NCI-H1436 treated with DMSO at 0.1 percent for 48 hours (cell line): ENCODE measurements around the gene DDT.
"Not testable (repeated sequence)": the region's sequence is repeated elsewhere in the genome, so short reads cannot be mapped to it uniquely, and the experiment has no call there.

Source experiments
- DNase-seq: peaks from one replicate; lab custom pipeline; 2025; lab: John Stamatoyannopoulos, UW

DDT gene

DNA sequence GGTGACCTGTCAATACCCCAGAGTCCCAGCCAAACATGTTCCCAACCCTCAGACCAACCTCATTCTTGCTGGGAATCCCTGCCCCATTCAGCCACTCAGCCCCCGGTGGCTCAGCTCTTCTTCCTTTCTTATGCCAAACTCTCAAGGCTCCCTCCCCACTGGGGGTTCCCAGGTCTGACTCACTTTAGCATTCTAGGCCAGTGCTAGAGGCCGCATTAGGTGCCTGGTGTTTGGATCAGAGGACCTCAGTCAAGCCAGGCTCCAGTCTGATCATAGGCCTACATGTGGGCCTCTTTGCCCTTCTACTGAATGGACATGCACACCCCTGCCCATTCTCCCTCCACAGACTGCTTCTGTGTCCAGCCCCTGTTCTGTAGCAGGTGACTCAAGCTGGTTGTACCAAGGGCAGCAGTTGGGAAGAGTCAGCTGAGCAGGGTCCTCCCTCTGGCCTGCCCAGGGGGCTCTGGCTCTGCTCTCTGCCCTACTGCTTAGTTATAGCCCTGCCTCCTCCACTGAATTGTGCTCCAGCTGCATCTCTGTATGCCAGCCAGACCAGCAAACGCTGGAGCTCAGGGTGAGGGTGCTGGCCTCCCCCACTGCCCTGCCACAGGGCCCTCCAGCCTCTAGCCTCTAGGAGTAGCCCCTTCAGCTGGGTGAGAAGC is 15.5 kb upstream of the DDT start:
- DNase-seq: not testable (repeated sequence)

DNA sequence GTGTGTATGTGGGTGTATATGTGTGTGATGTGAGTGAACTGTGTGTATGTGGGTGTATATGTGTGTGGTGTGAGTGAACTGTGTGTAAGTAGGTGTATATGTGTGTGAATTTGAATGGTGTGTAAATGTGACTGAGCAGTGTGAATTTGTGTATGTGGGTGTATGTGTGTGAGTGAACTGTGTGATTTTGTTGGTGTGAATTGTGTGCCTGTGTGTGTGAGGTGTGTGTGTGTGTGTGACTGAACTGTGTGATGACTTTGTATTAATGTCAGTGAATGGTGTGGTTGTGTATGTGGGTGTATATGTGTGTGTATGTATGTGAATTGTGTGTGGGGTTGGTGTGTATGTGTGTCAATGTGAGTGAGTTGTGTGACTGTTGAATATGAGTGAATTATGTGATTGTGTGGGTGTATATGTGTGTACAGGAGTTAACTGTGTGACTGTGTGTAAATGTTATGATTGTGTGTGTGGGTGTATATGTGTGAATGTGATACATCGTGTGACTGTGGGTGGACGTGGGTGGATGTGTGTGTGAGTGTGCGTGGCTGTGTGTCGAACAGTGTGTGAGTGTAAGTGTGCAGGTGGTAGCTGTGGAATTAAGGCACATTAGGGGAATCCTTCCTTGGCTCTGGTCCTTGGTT is 12.4 kb upstream of the DDT start:
- DNase-seq: not testable (repeated sequence)

DNA sequence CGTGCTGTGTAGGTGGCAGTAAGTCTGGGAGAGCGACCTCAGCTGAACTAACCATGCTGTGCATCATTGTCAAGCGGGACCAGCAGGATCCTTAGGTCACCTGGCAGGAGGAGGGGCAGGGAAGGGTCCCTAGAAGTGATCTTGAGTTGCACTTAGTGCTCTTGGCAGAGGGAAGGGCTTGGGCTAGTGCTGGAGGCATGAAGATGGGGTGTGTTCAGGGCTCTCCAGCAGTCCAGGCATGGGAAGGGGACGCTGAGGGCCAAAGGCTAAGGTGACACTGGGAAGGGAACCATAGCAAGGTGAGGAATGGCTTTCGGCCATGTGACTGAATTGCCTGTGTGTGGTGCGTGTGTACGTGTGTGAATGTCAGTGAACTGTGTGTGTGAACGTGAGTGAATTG is 11.8 kb upstream of the DDT start:
- not testable (repeated sequence) for DNase-seq

DNA sequence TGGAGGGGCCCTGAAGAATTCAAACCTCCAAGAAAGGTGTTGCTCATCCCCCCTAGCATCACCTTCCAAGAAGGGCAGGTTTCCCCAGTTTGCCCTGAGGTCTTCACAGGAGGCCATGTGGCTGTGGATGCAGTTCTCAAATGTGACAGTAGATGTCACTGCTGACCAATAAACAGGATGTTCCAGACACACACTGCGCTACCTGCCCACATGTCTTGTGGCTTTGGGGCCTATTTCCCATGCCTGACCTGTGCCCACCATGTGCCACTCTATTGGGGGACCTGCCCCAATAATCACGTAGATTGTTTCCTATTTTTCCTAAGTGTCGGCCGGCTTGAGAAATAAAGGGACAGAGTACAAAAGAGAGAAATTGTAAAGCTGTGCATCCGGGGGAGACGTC is 10.2 kb upstream of the DDT start:
- no peak for DNase-seq

DNA sequence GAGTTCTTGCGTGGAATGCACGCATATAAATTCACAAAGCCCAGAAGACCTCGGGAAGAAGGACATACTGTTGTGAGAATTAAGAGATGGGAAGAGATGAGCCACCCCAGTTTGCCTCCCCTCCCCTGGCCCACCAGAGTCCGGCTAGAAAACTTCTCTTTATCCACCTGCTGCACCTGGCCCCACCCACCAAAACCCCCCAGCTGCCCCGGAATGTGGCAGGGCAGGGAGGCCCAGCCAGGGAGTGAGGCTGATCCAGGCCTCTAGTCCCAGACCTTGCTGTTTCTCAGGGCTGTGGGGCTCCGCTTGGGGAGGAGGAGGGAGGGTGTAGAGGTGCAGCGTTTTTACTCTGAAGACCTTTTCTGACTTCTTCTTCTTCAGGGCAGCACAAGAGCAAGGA is 6.3 kb upstream of the DDT start:
- DNase-seq: not testable (repeated sequence)

DNA sequence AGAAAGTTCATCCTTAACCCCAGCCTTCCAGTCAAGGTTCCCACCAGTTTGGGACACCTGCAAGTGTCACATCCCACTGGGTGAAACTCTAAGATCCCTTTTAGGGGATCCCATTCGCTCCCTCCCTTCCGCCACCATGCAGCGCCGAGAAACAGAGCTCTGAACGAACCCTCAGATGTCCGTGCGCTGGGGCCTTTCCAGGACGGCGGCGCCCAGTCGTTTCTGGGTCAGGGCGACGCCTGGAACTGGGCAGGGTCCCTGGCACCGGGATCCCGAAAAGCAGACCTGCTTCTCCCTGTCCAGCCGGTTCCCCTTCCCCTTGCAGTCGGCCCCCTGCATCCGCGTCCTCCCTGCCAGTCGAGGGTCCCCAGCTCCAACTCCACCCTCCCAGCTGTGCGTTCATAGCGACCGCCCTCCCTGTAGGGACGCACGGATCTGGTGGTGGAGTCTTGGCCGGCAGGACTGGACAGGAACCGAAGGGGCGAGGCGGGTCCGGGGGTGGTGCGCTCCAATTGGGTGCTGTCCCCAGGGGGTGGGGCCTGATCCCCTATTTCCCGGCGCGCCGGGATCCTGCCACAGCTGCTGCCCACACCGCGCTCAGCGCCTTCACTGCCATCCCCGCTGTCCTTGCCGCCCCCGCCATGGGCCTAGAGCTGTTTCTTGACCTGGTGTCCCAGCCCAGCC is 5.5 kb upstream of the DDT start, which contains the start of gene GSTT2:
Gene GSTT2 (plus strand): TSS at position 578 of the 684 bp plus-strand sequence.
- DNase-seq: not testable (repeated sequence)

DNA sequence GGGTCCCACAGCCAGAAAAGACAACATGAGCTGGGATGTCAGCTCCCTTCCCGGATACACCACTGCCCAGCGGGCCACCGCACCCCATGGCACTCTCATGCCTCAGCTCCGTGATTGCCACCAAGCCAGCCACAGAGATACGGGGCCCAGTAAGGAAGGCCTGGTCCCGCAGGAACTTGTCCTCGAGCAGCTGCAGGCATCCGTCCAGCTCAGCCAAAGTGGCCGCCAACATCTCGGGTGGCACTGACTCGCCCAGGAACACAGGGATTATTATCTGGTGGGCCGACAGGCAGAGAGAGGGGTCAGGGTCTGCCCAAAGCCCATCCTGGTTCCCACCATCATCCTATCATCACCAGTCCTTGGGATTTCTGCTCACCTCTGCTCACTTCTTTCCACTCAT is 3.1 kb upstream of the DDT start:
- DNase-seq: not testable (repeated sequence)

DNA sequence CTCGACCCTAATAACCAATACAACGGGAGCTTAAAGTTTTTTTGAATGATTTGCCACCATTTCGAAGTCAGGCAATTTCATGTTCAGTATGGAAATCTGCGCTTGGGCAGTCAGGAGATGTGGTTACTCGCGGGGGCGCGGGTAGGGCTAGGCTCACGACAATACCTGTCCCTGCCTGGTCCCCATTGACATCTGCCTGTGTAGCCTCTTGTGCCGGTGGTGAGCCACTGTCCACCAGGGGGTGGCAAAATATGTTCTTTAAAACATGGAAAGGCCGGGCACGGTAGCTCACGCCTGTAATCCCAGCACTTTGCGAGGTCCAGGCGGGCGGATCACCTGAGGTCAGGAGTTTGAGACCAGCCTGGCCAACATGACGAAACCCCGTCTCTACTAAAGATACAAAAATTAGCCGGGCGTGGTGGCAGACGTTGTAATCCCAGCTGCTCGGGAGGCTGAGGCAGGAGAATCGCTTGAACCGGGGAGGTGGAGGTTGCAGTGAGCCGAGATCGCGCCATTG is 653 bp upstream of the DDT start:
- not testable (repeated sequence) for DNase-seq

DNA sequence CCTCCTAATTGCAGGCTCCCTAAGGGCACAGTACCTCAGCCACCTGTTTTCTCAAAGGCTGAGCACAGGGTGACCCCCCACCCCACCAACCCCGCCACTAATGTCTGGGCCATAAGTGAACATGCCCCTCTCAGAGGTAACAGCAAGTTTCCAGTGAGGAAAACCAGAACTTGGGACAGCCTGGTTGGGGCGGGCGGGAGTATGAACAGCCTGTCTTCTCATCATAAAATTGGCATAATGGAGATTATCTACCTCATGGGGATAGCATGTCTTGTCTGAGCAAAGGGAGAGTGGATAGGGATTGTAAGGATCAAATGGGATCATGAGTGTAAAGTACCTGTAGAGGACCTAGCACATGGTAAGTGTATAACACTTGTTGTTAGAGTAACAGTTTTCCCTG is 2.3 kb downstream of the DDT start:
- not testable (repeated sequence) for DNase-seq

DNA sequence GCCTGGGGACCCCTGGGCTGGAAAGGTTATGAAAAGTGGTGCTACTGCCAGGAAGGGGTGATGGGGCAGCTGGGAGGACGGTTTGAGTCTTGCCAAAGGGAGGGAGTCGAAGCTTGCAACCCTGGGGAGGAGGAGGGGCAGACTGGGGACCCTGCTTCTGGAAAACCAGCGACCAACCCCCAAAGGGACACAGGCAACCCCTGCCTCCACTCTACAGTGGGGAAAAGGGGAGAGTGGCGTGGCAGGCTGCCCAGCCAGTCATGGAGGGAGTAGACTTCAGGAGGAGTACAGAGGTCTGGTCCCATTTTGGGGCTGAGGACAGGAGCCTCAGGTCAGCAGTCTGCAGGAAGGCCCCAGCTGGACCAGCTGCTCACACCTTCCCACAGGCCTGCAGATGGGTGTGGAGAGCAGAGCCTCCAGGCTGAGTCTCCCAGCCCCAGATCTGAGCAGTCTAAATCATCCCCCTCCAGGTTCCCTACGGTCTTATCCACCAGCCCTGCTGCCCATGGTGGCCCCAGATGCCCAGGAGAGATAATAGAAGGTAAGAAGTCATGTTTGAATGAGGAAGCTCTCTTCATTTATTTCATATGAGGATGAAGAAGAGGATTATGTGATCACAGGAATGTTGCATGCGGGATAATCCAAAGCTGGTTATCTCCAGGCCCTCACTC is 3.3 kb downstream of the DDT start:
- DNase-seq: no peak

DNA sequence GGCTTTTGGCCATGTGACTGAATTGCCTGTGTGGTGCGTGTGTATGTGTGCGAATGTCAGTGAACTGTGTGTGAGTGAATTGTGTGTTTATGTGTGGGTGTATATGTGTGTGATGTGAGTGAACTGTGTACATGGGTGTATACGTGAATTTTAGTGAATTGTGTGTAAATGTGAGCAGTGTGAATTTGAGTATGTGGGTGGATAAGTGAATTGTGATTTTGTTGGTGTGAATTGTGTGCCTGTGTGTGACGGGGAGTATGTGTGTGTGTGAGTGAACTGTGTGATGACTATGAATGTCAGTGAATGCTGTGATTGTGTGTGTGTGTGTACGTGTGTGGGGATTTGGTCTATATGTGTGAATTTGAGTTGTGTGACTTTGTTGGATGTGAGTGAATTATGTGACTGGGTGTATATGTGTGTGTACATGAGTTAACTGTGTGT is 4.0 kb downstream of the DDT start:
- no peak for DNase-seq

DNA sequence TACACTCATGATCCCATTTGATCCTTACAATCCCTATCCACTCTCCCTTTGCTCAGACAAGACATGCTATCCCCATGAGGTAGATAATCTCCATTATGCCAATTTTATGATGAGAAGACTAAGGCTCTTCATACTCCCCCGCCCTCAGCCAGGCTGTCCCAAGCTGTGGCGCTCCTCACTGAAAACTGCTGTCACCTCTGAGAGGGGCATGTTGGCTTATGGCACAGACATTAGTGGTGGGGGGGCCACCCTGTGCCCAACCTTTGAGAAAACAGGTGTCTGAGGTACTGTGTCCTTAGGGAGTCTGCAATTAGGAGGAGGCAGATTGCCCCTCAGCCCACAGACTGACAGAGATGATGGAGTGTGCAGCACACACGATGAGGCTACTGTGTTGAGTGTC is 5.2 kb downstream of the DDT start:
- no peak for DNase-seq

DNA sequence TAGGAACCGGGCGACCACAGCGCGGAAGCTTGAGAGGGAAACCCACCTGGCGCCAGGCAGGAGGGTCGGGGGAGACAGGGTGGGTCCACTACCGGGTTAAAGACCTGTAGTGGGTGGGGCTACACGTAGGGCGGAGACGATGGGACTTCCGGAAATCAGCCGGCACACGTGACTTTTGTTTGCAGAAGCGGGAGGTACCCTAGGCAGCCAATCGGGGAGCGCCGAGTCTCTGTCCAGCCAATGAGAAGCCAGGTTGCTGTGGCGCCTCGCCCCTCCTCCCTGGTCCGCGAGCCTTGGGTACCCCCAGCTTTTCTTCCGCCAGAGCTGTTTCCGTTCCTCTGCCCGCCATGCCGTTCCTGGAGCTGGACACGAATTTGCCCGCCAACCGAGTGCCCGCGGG is 7.7 kb downstream of the DDT start, which contains the start of gene DDTL:
Gene DDTL (plus strand): TSS at position 321 of the 400 bp plus-strand sequence. CDS start 27 bp downstream, at position 348.
- not testable (repeated sequence) for DNase-seq

DNA sequence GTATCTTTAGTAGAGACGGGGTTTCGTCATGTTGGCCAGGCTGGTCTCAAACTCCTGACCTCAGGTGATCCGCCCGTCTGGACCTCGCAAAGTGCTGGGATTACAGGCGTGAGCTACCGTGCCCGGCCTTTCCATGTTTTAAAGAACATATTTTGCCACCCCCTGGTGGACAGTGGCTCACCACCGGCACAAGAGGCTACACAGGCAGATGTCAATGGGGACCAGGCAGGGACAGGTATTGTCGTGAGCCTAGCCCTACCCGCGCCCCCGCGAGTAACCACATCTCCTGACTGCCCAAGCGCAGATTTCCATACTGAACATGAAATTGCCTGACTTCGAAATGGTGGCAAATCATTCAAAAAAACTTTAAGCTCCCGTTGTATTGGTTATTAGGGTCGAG is 8.1 kb downstream of the DDT start:
- DNase-seq: not testable (repeated sequence)

DNA sequence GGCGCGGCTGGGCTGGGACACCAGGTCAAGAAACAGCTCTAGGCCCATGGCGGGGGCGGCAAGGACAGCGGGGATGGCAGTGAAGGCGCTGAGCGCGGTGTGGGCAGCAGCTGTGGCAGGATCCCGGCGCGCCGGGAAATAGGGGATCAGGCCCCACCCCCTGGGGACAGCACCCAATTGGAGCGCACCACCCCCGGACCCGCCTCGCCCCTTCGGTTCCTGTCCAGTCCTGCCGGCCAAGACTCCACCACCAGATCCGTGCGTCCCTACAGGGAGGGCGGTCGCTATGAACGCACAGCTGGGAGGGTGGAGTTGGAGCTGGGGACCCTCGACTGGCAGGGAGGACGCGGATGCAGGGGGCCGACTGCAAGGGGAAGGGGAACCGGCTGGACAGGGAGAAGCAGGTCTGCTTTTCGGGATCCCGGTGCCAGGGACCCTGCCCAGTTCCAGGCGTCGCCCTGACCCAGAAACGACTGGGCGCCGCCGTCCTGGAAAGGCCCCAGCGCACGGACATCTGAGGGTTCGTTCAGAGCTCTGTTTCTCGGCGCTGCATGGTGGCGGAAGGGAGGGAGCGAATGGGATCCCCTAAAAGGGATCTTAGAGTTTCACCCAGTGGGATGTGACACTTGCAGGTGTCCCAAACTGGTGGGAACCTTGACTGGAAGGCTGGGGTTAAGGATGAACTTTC is 13.0 kb downstream of the DDT start, which contains the start of gene GSTT2B:
Gene GSTT2B (minus strand): TSS at position 112 of the 688 bp plus-strand sequence. CDS start 64 bp downstream, at position 48.
- DNase-seq: not testable (repeated sequence)

DNA sequence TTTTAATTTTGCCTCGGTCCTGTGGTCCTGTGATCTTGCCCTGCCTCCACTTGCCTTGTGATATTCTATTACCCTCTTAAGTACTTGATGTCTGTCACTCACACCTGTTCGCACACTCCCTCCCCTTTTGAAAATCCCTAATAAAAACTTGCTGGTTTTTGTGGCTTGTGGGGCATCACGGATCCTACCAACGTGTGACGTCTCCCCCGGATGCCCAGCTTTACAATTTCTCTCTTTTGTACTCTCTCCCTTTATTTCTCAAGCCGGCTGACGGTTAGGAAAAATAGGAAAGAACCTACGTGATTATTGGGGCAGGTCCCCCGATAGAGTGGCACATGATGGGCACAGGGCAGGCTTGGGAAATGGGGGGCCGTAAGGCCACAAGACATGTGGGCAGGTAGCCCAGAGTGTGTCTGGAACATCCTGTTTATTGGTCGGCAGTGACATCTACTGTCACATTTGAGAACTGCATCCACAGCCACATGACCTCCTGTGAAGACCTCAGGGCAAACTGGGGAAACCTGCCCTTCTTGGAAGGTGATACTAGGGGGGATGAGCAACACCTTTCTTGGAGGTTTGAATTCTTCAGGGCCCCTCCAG is 17.8 kb downstream of the DDT start:
- not testable (repeated sequence) for DNase-seq

DNA sequence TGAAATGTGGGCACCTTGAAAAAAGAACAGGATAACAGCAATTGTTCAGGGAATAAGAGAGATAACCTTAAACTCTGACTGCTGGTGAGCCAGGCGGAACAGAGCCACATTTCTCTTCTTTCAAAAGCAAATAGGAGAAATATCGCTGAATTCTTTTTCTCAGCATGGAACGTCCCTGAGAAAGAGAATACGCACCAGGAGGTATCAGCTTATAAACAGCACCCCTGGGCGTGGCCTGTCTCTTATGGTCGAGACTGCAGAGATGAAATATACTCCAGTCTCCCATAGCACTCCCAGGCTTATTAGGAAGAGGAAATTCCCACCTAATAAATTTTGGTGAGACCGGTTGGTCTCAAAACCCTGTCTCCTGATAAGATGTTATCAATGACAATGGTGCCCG is 18.4 kb downstream of the DDT start:
- DNase-seq: not testable (repeated sequence)

DNA sequence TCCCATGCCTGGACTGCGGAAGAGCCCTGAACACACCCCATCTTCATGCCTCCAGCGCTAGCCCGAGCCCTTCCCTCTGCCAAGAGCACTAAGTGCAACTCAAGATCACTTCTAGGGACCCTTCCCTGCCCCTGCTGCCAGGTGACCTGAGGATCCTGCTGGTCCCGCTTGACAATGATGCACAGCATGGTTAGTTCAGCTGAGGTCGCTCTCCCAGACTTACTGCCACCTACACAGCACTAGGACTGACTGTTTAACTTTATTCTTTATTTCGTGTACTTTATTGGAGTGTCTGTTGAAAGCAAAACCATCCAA is 19.3 kb downstream of the DDT start:
- not testable (repeated sequence) for DNase-seq

DNA sequence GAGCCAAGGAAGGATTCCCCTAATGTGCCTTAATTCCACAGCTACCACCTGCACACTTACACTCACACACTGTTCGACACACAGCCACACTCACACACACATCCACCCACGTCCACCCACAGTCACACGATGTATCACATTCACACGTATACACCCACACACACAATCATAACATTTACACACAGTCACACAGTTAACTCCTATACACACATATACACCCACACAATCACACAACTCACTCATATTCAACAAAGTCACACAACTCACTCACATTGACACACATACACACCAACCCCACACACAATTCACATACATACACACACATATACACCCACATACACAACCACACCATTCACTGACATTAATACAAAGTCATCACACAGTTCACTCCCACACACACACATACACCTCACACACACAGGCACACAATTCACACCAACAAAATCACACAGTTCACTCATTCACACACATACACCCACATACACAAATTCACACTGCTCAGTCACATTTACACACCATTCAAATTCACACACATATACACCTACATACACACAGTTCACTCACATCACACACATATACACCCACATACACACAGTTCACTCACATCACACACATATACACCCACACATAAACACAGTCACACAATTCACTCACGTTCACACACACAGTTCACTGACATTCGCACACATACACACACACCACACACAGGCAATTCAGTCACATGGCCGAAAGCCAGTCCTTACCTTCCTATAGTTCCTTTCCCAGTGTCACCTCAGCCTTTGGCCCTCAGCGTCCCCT is 19.8 kb downstream of the DDT start:
- not testable (repeated sequence) for DNase-seq

DNA sequence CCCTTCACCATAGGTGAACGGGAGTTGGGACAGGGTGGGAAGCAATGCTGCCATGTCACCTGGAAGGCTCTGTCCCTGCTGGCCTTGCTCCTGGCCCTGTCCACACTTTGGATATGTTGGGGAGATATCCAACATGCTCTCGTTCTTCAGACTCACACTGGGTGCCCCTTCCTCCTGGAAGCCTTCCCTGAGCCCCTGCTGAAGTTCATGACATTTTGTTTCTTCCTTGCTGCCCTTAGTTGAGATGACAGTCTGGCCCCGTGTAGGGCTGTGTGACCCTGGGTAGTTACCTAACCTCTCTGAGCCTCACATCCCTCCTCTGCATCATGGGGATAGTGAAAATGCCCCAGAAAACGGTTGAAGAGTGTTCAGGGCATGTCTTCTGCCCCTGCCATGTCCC is 20.8 kb downstream of the DDT start:
- DNase-seq: not testable (repeated sequence)
